SK-MEL-5 (cell line): Measurements from ENCODE around the gene COP1. TPM values are rescaled to one million over a fixed set of nuclear protein-coding genes. Genes with fewer than 3 reads are reported as not detected.
"Not testable (repeated sequence)": the region's sequence is repeated elsewhere in the genome, so short reads cannot be mapped to it uniquely, and the experiment has no call there.

Experiments
- DNase-seq: peaks from one replicate; pipeline ENCODE4 v3.0.0-alpha.2; 2016; ENCODE audit warnings: low read depth, low spot score
- in situ Hi-C: cut with HindIII; loops from 2 replicates; pipeline ENCODE4 v1.10.0; 2016; ENCODE audit warnings: low sequenced_read_pairs, high pct_unique_total_duplicates, low pct_unique_long_range_greater_than_20kb
- total RNA-seq: library from RNA; depleted of rRNA; stranded (reverse); fragments of >200 nt; shearing (Covaris generic); gene quantifications from 2 replicates; pipeline ENCODE4 v1.2.3, GENCODE V29; 2014

Gene COP1
- total RNA-seq, 1 experiment from 2014 or later = 20.7 TPM

- no peak for DNase-seq
- in situ Hi-C loops = no loop called here
Observed at GRCh38 chr1:176205332-176205914, 1.7 kb downstream of the COP1 start.

- in situ Hi-C loops = not testable (repeated sequence)
Observed at GRCh38 chr1:176204655-176205054, 2.4 kb downstream of the COP1 start.

DNA sequence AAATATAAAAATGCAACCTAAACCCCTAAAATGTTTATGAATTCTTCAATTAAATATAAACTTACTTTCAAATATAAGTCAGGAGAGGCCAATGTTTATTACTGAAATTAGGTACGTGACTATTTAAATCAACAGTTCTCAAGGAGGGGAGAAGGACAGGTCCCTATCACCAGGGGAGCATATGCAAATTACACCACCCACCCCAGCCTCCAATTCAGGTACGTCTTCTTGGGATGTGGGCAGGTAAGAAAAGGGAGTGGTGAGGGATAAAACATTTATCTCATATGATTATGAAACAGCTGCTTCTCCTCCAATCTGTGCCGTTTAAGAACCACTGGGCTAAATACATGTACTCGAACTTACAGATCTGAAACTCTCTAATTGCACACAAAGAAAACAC is 3.4 kb downstream of the COP1 start:
- DNase-seq = no peak
- in situ Hi-C loops = no loop called here

More at GRCh38 chr1:176204655-176205054, 2.4 kb downstream of the COP1 start:
- DNase-seq = not testable (repeated sequence)

- no peak for DNase-seq
- in situ Hi-C loops = no loop called here
Observed at GRCh38 chr1:176201568-176201967, 5.5 kb downstream of the COP1 start.

- DNase-seq = no peak
- in situ Hi-C loops = no loop called here
Observed at GRCh38 chr1:176199707-176200106, 7.4 kb downstream of the COP1 start.

- DNase-seq = no peak
- in situ Hi-C loops = no loop called here
Observed at GRCh38 chr1:176198413-176198812, 8.7 kb downstream of the COP1 start.

GRCh38 chr1:176196728-176197127 is 10.4 kb downstream of the COP1 start:
- DNase-seq = no peak
- in situ Hi-C loops = no loop called here

- DNase-seq = no peak
- in situ Hi-C loops = no loop called here
Observed at GRCh38 chr1:176195547-176195946, 11.5 kb downstream of the COP1 start.

- in situ Hi-C loops = no loop called here
- no peak for DNase-seq
Observed at GRCh38 chr1:176193663-176194062, 13.4 kb downstream of the COP1 start.

- no peak for DNase-seq
- in situ Hi-C loops = no loop called here
Observed at GRCh38 chr1:176193023-176193422, 14.1 kb downstream of the COP1 start.

DNA sequence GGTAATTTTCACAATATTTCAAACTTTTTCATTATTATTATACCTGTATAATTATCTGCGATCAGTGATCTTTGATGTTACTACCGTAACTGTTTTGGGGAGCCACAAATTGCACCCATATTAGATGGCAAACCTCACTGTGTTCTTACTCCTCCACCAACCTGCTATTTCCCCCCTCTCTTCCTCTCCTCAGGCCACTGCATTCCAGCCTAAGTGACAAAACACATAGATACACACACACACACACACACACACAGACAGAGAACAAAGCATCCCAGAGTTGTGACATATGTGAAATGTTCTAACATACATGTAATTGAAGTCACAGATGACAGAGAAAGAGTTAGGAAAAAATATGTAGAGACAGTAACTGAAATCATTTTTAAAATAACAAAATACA is 18.5 kb downstream of the COP1 start:
- in situ Hi-C loops = no loop called here
- no peak for DNase-seq

GRCh38 chr1:176187001-176187400 is 20.1 kb downstream of the COP1 start:
- in situ Hi-C loops = no loop called here
- no peak for DNase-seq

GRCh38 chr1:176183618-176184017 is 23.5 kb downstream of the COP1 start:
- in situ Hi-C loops = no loop called here
- peak; percentile 84 for DNase-seq

DNA sequence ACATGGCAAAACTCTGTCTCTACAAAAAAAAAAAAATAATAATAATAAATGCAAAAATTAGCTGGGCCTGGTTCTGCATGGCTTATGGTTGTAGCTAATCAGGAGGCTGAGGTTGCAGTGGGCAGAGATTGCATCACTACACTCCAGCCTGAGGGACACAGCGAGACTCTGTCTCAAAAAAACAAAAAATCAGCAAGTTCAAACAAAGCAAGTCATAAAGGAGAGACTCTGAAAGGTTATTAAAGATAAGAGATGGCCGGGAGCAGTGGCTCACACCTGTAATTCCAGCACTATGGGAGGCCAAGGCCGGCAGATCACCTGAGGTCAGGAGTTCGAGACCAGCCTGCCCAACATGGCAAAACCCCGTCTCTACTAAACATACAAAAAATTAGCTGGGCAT is 28.8 kb downstream of the COP1 start:
- in situ Hi-C loops = no loop called here
- no peak for DNase-seq

GRCh38 chr1:176177764-176178163 is 29.3 kb downstream of the COP1 start:
- no peak for DNase-seq
- in situ Hi-C loops = no loop called here

DNA sequence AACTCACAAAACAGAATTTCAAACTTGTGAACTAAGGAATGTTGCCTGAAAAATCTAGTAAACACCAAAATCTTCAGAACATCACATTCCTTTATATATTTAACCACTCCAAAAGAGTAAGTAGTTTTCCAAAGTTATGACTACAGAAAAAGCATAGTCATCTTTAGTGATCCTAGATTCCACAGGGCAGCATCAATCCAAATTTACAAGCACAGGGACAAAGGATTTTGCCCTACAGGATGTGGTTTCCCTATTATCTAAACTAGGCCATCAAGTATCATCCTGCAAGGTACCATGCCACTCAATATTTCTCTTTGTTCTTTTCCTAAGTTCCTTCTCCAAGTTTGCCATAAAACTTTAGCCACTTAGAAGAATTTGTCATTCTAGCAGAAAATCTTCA is 33.0 kb downstream of the COP1 start:
- DNase-seq = no peak
- in situ Hi-C loops = no loop called here

DNA sequence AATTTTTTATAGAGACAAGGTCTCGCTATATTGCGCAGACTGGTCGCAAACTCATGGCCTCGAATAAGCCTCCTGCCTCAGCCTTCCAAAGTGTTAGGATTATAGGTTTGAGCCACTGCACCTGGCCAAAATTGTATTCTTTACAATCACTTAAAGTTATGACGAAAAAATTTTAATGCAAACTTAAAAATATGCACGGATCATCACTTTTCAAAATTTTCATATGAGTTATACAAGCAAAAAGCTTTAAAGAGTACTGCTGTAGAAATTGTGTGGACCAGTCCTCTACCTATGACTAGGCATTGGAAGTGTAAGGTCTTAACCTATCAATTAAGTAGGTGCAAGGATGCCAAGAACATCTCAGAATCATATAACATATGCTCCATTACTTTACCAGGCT is 34.9 kb downstream of the COP1 start:
- DNase-seq = no peak
- in situ Hi-C loops = no loop called here

DNA sequence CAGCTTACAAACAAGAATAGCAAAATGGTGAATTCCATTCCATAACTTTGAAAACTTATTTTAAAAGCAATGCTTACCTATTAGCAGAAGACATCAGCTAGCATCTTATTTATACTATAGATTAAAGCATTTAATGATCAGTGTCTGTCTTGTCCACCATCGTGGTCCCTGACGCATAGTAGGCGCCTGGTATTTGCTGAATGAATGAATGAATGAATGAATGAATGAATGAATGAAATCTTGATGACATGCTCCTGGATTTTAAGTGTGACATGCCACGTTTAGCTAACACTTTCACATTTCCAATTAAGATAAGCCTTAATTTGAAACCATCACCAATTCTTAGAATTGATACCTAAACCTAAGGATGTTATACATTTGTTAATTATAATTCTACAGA is 39.9 kb downstream of the COP1 start:
- in situ Hi-C loops = no loop called here

GRCh38 chr1:176165573-176165972 is 41.5 kb downstream of the COP1 start:
- no peak for DNase-seq
- in situ Hi-C loops = no loop called here

More for the DNA sequence above, 39.9 kb downstream of the COP1 start:
- DNase-seq = no peak
